LNCaP clone FGC (cell line): ENCODE data around the gene HIC1.

ENCODE experiments used
- DNase-seq: peaks from one replicate; pipeline ENCODE4 v3.0.0-alpha.2; 2011; ENCODE audit warnings: low read depth
- H3K4me3 ChIP-seq: 2 replicates; pipeline ENCODE4 v1.5.1; 2011; ENCODE audit warnings: mild to moderate bottlenecking, low read depth, low read length, control low read depth
- CTCF ChIP-seq: IDR thresholded peaks from 2 replicates; pipeline ENCODE4 v1.5.1; 2012; ENCODE audit warnings: mild to moderate bottlenecking; ENCODE audit not compliant: control insufficient read depth, insufficient read depth; ENCODE audit errors: extremely low read depth

The HIC1 gene

GRCh38 chr17:2082003-2082781 lies 27.3 kb downstream of the HIC1 start:
- no peak overlapping the region for H3K4me3 ChIP-seq
- TF ChIP-seq CTCF = no peak
- DNase-seq = no peak

DNA sequence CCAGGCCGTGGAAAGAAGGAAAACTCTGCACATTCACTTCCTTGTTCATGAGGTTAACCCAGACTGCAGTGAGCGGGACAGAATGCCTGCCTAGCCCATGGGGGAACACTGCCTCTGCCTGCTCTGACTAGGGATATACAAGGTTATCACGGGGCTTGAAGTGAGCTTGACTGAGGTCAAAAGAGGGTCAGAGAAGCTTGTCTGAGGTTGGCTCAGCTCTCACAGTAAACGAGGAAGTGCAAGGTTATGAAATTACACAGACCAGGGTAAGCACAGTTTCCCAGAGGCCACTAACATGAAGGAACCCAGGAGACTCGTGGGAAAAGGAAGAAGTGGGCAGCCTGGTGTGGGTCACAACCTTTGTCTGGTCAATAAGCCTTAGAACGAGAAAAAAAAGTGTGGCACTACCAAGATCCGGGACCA lies 28.7 kb downstream of the HIC1 start:
- no peak for TF ChIP-seq CTCF
- DNase-seq = no peak
- H3K4me3 ChIP-seq = no peak overlapping the region

- H3K4me3 ChIP-seq = no peak overlapping the region
- DNase-seq = no peak
- no peak for TF ChIP-seq CTCF
Measured at GRCh38 chr17:2084036-2084765, 29.3 kb downstream of the HIC1 start.

- TF ChIP-seq CTCF = no peak
- DNase-seq = no peak
- no peak overlapping the region for H3K4me3 ChIP-seq
Measured at GRCh38 chr17:2084766-2085647, 30.1 kb downstream of the HIC1 start.

DNA sequence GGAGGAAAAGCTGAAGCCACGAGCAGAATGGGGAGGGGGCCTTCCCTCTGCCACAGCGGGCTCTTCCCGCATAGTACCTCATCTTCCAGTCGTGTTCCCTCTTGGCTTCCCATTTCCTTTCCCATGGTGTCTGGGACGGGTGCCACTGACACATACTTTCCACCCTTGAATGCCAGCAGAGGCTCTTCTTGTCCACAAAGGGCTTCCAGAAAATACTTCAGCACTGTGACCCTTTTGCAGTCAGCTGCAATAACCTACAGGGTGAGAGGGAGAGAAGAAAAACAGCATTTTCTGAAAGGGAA lies 30.7 kb downstream of the HIC1 start:
- no peak for TF ChIP-seq CTCF
- no peak overlapping the region for H3K4me3 ChIP-seq
- DNase-seq = no peak

DNA sequence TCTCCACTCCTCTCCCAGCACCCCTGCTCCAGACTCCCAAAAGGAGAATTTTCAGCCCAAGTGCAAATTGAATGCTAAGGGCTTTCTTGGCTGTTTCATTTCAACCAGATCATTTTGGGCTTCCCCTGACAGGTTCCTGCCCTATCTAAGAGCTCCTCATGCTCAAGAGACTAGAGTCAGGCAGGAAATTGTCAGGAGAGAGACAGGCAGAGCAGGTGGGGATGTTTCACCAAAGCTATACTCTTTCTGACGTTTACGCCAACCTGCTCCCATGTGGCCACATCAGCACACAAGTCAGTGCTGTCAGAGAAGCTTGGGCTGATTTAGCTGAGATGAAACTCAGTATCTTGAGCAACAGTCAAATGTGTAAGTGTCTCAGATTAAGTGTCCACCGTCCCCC lies 31.4 kb downstream of the HIC1 start:
- DNase-seq = no peak
- no peak for TF ChIP-seq CTCF
- no peak overlapping the region for H3K4me3 ChIP-seq
